ENCODE data around the gene HARBI1. TPM values are rescaled to one million over a fixed set of nuclear protein-coding genes. Genes with fewer than 3 reads are reported as not detected.

The HARBI1 gene
- total RNA-seq, 2 experiments from 2014 or later = 18.2 to 18.7 TPM

DNA sequence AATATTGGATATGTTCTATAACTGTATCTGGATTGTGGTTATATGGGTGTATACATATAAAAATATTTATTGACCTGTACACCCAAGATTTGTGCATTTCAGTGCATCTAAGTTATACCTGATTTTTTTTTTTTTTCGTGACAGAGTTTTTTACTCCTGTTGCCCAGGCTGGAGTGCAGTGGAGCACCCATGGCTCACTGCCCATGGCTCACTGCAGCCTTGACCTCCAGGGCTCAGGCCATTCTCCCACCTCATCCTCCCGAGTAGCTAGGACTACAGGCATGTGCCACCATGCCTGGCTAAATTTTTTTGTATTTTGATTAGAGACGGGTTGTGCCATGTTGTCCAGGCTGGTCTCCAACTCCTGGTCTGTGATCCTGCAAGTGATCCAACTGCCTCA, 24.6 kb upstream of the HARBI1 start:
- peaks cover 51% of the 10 kb centered on the region for H3K36me3 ChIP-seq (ENCODE audit: insufficient read depth, low read length)
- peaks cover 25% of the 10 kb centered on the region for H3K4me1 Mint-ChIP-seq (ENCODE audit: low read depth)
- H3K4me1 ChIP-seq (ENCODE audit: insufficient read depth, low read length) = peaks cover 4% of the 10 kb centered on the region
- H3K9me3 Mint-ChIP-seq = no peaks in the 10 kb centered on the region
- no peaks in the 10 kb centered on the region for H3K27me3 Mint-ChIP-seq
- peaks cover 86% of the 10 kb centered on the region for H3K36me3 Mint-ChIP-seq (ENCODE audit: low read depth)
- H3K27ac ChIP-seq (ENCODE audit: low read depth in 1 of 2, low read length in 2 of 2) = no peak overlapping the region
- DNase-seq (no peak), ATAC-seq (ENCODE audit: poor library complexity) (no peak)
- CTCF ChIA-PET = interaction anchor here (0.6 to 0.7 kb wide), 2 partner anchors 9 to 536 kb away, joined by 3 to 5 read pairs; no protein-coding TSS in a partner anchor
- H3K4me3 Mint-ChIP-seq = no peak overlapping the region
- POLR2A ChIA-PET = no interaction called here
- TF ChIP-seq, protein P1, sequence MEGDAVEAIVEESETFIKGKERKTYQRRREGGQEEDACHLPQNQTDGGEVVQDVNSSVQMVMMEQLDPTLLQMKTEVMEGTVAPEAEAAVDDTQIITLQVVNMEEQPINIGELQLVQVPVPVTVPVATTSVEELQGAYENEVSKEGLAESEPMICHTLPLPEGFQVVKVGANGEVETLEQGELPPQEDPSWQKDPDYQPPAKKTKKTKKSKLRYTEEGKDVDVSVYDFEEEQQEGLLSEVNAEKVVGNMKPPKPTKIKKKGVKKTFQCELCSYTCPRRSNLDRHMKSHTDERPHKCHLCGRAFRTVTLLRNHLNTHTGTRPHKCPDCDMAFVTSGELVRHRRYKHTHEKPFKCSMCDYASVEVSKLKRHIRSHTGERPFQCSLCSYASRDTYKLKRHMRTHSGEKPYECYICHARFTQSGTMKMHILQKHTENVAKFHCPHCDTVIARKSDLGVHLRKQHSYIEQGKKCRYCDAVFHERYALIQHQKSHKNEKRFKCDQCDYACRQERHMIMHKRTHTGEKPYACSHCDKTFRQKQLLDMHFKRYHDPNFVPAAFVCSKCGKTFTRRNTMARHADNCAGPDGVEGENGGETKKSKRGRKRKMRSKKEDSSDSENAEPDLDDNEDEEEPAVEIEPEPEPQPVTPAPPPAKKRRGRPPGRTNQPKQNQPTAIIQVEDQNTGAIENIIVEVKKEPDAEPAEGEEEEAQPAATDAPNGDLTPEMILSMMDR (IDR thresholded peaks at IDR 0.05) = no peak
- H3K27ac Mint-ChIP-seq = no peak overlapping the region
- H3K27me3 ChIP-seq (ENCODE audit: control insufficient read depth in 1 of 2, insufficient read depth in 2 of 2, low read length in 2 of 2) = no peaks in the 10 kb centered on the region
- no peak overlapping the region for H3K4me3 ChIP-seq (ENCODE audit: low read length)
- intact Hi-C loops (cut with DNase I, micrococcal nuclease) = no loop called here
- no peaks in the 10 kb centered on the region for H3K9me3 ChIP-seq (ENCODE audit: control insufficient read depth in 1 of 2, insufficient read depth in 1 of 2, low read length in 2 of 2)

DNA sequence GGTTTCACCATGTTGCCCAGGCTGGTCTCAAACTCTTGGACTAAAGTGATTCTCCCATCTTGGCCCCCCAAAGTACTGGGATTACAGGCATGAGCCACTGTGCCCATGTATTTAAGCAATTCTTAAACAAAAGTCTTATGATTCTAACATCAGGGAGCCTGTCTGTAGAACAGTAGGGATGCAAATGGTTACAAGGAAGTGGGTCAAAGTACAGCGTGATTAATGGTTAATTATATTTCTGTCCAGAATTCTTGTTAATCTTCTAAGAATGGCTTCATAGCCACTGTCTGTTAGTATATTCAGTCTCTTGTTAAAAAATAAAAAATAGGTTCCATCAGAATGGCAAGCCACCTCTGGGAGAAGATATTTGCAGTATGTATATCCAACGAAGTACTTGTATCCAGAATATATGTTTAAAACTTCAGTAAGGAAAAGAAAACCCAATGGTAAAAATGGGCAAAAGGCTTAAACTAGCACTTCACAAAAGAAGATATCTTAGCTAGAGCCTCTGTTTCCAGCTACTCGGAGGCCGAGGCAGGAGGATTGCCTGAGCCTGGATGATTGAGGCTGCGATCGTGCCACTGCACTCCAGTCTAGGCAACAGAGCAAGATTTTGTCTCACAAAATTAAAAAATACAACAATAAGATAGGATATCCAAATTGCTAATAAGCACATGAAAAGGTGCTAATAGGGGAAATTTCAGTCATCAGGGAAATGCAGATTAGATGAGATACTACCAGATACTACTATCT, 23.2 kb upstream of the HARBI1 start:
- H3K27me3 ChIP-seq (ENCODE audit: control insufficient read depth in 1 of 2, insufficient read depth in 2 of 2, low read length in 2 of 2) = no peaks in the 10 kb centered on the region
- DNase-seq = no peak
- H3K4me1 Mint-ChIP-seq (ENCODE audit: low read depth) = peaks cover 25% of the 10 kb centered on the region
- intact Hi-C loops (cut with DNase I, micrococcal nuclease) = no loop called here
- H3K27ac Mint-ChIP-seq = no peak overlapping the region
- no peaks in the 10 kb centered on the region for H3K9me3 ChIP-seq (ENCODE audit: control insufficient read depth in 1 of 2, insufficient read depth in 1 of 2, low read length in 2 of 2)
- TF ChIP-seq, protein P1 (IDR thresholded peaks at IDR 0.05) = no peak
- H3K27me3 Mint-ChIP-seq = no peaks in the 10 kb centered on the region
- peaks cover 4% of the 10 kb centered on the region for H3K4me1 ChIP-seq (ENCODE audit: insufficient read depth, low read length)
- H3K36me3 ChIP-seq (ENCODE audit: insufficient read depth, low read length) = peaks cover 45% of the 10 kb centered on the region
- H3K27ac ChIP-seq (ENCODE audit: low read depth in 1 of 2, low read length in 2 of 2) = no peak overlapping the region
- H3K36me3 Mint-ChIP-seq (ENCODE audit: low read depth) = peaks cover 85% of the 10 kb centered on the region
- POLR2A ChIA-PET = no interaction called here
- CTCF ChIA-PET = no interaction called here
- no peaks in the 10 kb centered on the region for H3K9me3 Mint-ChIP-seq
- no peak overlapping the region for H3K4me3 Mint-ChIP-seq
- no peak for ATAC-seq (ENCODE audit: poor library complexity)
- no peak overlapping the region for H3K4me3 ChIP-seq (ENCODE audit: low read length)

DNA sequence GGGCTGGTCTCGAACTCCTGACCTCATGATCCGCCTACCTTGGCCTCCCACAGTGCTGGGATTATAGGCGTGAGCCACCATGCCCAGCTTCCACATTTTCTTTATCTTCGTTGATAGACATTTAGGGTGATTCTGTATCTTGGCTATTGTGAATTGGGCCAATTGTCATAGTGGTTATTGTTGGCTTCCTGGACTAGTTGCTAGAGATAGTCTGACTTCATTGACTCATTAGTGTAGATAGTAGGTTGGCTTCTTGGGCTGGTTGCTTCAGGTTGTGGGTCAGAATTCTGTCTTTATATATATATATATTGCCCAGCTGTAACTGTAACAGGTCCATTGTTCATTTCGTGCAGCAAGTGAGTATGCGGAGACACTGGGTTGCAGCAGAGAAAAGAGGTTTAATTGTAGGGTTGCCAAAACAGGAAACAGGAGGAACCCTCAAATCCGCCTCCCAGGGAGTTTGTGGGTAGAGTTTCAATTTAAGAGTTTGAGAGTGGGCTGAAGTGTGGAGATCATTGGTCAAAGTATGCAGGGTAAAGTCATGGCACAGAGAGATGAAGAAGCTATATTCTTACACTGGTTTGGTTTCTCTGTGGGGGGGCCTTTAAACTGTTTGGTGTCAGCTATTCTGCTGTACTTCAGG, 22.3 kb upstream of the HARBI1 start:
- peaks cover 76% of the 10 kb centered on the region for H3K36me3 Mint-ChIP-seq (ENCODE audit: low read depth)
- POLR2A ChIA-PET = no interaction called here

More for the DNA sequence above, 22.3 kb upstream of the HARBI1 start:
- Histone ChIP-seq H3K36me3 (ENCODE audit: insufficient read depth, low read length) (peaks cover 43% of the 10 kb centered on the region), H3K4me1 (ENCODE audit: insufficient read depth, low read length) (peaks cover 4% of the 10 kb centered on the region), H3K27me3 (ENCODE audit: control insufficient read depth in 1 of 2, insufficient read depth in 2 of 2, low read length in 2 of 2) (no peaks in the 10 kb centered on the region), H3K27ac (ENCODE audit: low read depth in 1 of 2, low read length in 2 of 2) (no peak overlapping the region), H3K9me3 (ENCODE audit: control insufficient read depth in 1 of 2, insufficient read depth in 1 of 2, low read length in 2 of 2) (no peaks in the 10 kb centered on the region), H3K4me3 (ENCODE audit: low read length) (no peak overlapping the region)
- intact Hi-C loops (cut with DNase I, micrococcal nuclease) = no loop called here
- Mint-ChIP-seq H3K9me3 (no peaks in the 10 kb centered on the region), H3K27ac (no peak overlapping the region), H3K4me1 (ENCODE audit: low read depth) (peaks cover 25% of the 10 kb centered on the region), H3K4me3 (no peak overlapping the region), H3K27me3 (no peaks in the 10 kb centered on the region)
- DNase-seq (no peak), ATAC-seq (ENCODE audit: poor library complexity) (no peak)
- CTCF ChIA-PET = no interaction called here
- TF ChIP-seq, protein P1 (IDR thresholded peaks at IDR 0.05) = no peak
